Measurements from ENCODE around the gene ANGPTL4.

ANGPTL4 gene

DNA sequence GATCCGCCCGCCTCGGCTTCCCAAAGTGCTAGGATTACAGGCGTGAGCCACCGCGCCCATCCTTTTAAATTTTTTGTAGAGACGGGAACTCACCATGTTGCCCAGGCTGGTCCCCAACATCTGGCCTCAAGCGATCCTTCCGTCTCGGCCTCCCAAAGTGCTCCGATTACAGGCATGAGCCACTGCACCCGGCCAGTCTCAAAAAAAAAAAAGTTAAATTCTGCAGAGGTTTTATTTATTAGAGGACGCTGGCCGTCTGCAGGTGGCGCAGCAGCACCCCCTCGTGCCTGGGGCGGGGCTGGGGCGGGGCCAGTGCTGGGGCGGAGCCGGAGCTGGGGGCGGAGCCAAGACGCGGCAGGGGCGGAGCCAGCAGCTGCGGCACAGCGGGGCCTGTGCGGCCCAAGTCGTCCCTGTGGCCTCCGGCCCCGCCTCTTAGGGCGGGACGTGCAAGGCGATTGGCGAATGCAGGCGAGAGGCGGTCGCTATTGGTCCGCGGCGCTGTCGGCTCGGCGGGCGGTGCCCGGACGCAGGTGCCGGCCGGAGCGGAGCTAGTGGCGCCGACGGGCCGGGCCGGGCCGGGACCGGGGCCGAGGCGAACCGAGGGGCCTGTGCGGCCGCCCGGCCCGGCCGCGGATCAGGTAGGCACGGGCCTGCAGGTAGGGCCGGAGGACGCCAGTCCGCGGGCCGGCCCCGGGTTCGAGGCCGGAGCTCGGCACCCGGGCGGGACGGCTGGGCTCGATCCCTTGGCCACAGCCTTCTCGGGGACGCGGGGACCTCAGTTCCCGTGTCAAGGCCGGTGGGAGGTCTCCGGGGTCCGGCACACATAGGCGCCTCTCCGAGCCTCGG, 49.1 kb downstream of the ANGPTL4 start, which contains the start of gene MARCHF2:
TSS of gene MARCHF2 (plus strand) at position 523 of the 846 bp plus-strand sequence. CDS start 8,536 bp downstream, outside the sequence.
- CTCF ChIA-PET = interaction anchor here (0.7 to 2.5 kb wide), 11 partner anchors 12 to 74 kb away, joined by 3 to 11 read pairs (median 3); no protein-coding TSS in a partner anchor
- 6% methylated on average over 78 of the region's 89 CpGs for WGBS (ENCODE audit: insufficient coverage)
- Histone ChIP-seq H3K27me3 (replicated peaks in 2 of 5; ENCODE audit: control insufficient read depth in 4 of 5, insufficient read depth in 5 of 5, low read length in 4 of 5) (no peaks in the 10 kb centered on the region), H3K4me3 (ENCODE audit: control insufficient read depth in 1 of 7, extremely low read depth in 1 of 7, insufficient read depth in 4 of 7, low read depth in 2 of 7, low read length in 6 of 7) (peak within 1 kb of the TSS; percentile 53 to 89 (median 79)), H3K36me3 (ENCODE audit: control insufficient read depth in 4 of 4, insufficient read depth in 4 of 4, low read length in 3 of 4) (no peaks in the 10 kb centered on the region), H3K9me3 (ENCODE audit: control extremely low read depth in 1 of 5, control insufficient read depth in 4 of 5, insufficient read depth in 2 of 5, low read depth in 1 of 5, low read length in 4 of 5) (no peaks in the 10 kb centered on the region), H3K27ac (ENCODE audit: insufficient read depth in 1 of 2, low read depth in 1 of 2, low read length in 2 of 2, poor library complexity in 1 of 2, severe bottlenecking in 2 of 2) (peak within 1 kb of the TSS in 1 of 2 experiments; percentile 70), H3K4me1 (ENCODE audit: control extremely low read depth in 1 of 4, control insufficient read depth in 4 of 4, insufficient read depth in 4 of 4, low read length in 3 of 4) (peaks cover 5 to 43% (median 39%) of the 10 kb centered on the region in 4 experiments)
- POLR2A ChIA-PET = interaction anchor here (0.6 to 2.8 kb wide), 4 partner anchors 22 to 168 kb away, joined by 3 to 13 read pairs (median 4); partner anchors contain the start of gene HNRNPM
- DNase-seq = peak; percentile 96 to 98 (median 97)

DNA sequence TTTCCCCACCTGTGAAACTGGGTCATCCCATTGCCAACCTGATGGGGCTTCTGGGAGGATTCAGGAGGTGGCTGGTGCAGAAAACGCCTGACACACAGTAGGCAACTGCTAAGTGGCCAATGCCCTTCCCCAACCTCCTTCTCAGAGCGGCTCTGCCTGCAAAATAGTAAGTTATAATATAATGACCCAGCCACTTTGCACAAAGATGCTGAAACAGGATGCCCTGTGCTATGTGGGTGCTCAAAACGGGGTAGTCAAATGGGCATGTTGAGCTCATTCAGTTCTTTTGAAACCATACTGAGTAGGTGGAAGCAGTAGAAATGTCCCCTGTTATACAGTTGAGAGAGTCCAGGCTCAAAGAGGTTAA, 49.7 kb downstream of the ANGPTL4 start:
- ChIA-PET CTCF (interaction anchor here (0.7 to 2.5 kb wide), 10 partner anchors 12 to 73 kb away, joined by 3 to 11 read pairs (median 3); no protein-coding TSS in a partner anchor), POLR2A (interaction anchor here (1.4 to 2.8 kb wide), 2 partner anchors 23 to 31 kb away, joined by 4 to 13 read pairs; partner anchors contain the start of gene HNRNPM)
- H3K27ac ChIP-seq (ENCODE audit: insufficient read depth in 1 of 2, low read depth in 1 of 2, low read length in 2 of 2, poor library complexity in 1 of 2, severe bottlenecking in 2 of 2) = peak overlapping the region in 1 of 2 experiments; percentile 70
- no peak for DNase-seq
- H3K4me3 ChIP-seq (ENCODE audit: control insufficient read depth in 1 of 7, extremely low read depth in 1 of 7, insufficient read depth in 4 of 7, low read depth in 2 of 7, low read length in 6 of 7) = peak overlapping the region; percentile 53 to 89 (median 79)
- H3K36me3 ChIP-seq (ENCODE audit: control insufficient read depth in 4 of 4, insufficient read depth in 4 of 4, low read length in 3 of 4) = no peaks in the 10 kb centered on the region
- WGBS (ENCODE audit: insufficient coverage) = 0% methylated on average over 1 of the region's 3 CpGs
- no peaks in the 10 kb centered on the region for H3K9me3 ChIP-seq (ENCODE audit: control extremely low read depth in 1 of 5, control insufficient read depth in 4 of 5, insufficient read depth in 2 of 5, low read depth in 1 of 5, low read length in 4 of 5)
- H3K4me1 ChIP-seq (ENCODE audit: control extremely low read depth in 1 of 4, control insufficient read depth in 4 of 4, insufficient read depth in 4 of 4, low read length in 3 of 4) = peaks cover 7 to 49% (median 45%) of the 10 kb centered on the region in 4 experiments
- no peaks in the 10 kb centered on the region for H3K27me3 ChIP-seq (replicated peaks in 2 of 5; ENCODE audit: control insufficient read depth in 4 of 5, insufficient read depth in 5 of 5, low read length in 4 of 5)

DNA sequence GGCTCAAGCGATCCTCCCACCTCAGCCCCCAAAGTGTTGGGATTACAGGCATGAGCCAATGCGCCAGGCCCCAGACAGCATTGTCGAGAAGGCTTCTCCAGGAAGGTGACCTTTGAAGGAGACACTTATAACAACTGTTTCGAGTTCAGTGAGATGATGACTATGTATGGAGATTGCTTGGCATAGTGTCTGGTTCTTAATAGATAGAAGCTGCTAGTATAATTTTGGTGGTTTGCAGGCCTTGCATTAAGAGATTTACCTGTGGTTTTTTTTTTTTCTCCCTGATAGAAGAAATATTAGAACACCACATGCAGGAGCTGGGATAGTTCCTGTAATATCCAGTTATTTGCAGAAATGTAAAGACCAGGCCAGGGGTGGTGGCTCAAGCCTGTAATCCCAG, 52.8 kb downstream of the ANGPTL4 start:
- ChIA-PET CTCF (interaction anchor here (0.6 to 1.9 kb wide), 3 partner anchors 21 to 161 kb away, joined by 3 to 7 read pairs (median 3); no protein-coding TSS in a partner anchor), POLR2A (interaction anchor here (0.6 to 0.8 kb wide), 2 partner anchors 28 to 39 kb away, joined by 3 to 6 read pairs; partner anchors contain the start of gene HNRNPM)
- H3K27ac ChIP-seq (ENCODE audit: insufficient read depth in 1 of 2, low read depth in 1 of 2, low read length in 2 of 2, poor library complexity in 1 of 2, severe bottlenecking in 2 of 2) = no peak overlapping the region
- peaks cover 6 to 51% (median 45%) of the 10 kb centered on the region in 4 experiments for H3K4me1 ChIP-seq (ENCODE audit: control extremely low read depth in 1 of 4, control insufficient read depth in 4 of 4, insufficient read depth in 4 of 4, low read length in 3 of 4)
- H3K27me3 ChIP-seq (replicated peaks in 2 of 5; ENCODE audit: control insufficient read depth in 4 of 5, insufficient read depth in 5 of 5, low read length in 4 of 5) = no peaks in the 10 kb centered on the region
- WGBS (ENCODE audit: insufficient coverage) = 95% methylated on average over 3 of the region's 4 CpGs
- no peaks in the 10 kb centered on the region for H3K9me3 ChIP-seq (ENCODE audit: control extremely low read depth in 1 of 5, control insufficient read depth in 4 of 5, insufficient read depth in 2 of 5, low read depth in 1 of 5, low read length in 4 of 5)
- no peak for DNase-seq
- peaks cover 0 to 4% (median 0%) of the 10 kb centered on the region in 4 experiments for H3K36me3 ChIP-seq (ENCODE audit: control insufficient read depth in 4 of 4, insufficient read depth in 4 of 4, low read length in 3 of 4)
- no peak overlapping the region for H3K4me3 ChIP-seq (ENCODE audit: control insufficient read depth in 1 of 7, extremely low read depth in 1 of 7, insufficient read depth in 4 of 7, low read depth in 2 of 7, low read length in 6 of 7)

DNA sequence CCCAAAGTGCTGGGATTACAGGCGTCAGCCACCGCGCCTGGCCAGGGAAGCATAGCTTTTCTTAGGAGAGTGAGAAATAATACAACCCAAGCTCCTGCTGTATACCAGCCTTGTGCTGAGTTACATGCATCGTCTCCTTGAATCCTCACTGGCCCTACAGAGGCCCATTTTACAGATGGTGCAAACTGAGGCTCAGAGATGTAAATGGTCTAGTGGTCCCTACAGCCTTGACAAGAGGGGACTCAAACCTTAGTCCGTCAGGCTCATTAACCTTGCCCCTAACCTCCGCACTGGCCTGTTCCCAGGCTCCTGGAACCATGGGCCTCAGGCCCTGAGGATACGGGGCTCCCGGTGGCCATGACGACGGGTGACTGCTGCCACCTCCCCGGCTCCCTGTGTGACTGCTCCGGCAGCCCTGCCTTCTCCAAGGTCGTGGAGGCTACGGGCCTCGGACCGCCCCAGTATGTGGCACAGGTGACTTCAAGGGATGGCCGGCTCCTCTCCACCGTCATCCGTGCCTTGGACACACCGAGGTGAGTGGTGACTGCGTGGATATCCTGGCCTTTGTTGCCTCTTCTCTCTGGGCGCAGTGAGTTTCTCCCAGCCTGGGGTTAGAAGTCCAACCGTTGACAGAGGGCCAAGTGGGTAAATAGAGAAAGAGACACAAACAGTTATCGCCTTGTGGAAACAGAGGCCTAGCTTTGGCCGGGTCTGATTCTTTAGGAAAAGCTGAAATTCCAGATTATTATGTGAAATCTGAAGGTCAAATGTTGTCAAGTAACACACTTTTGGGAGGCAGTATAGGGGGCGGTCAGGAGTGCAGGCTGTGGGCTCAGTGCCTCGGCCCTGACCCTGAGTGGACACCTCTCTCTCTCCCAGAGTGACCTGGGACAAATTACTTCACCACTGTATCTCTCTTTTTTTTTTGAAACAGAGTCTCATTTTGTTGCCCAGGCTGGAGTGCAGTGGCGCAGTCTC, 57.8 kb downstream of the ANGPTL4 start:
- DNase-seq = no peak
- Histone ChIP-seq H3K4me3 (ENCODE audit: control insufficient read depth in 1 of 7, extremely low read depth in 1 of 7, insufficient read depth in 4 of 7, low read depth in 2 of 7, low read length in 6 of 7) (no peak overlapping the region), H3K9me3 (ENCODE audit: control extremely low read depth in 1 of 5, control insufficient read depth in 4 of 5, insufficient read depth in 2 of 5, low read depth in 1 of 5, low read length in 4 of 5) (no peaks in the 10 kb centered on the region), H3K36me3 (ENCODE audit: control insufficient read depth in 4 of 4, insufficient read depth in 4 of 4, low read length in 3 of 4) (peaks cover 0 to 9% (median 2%) of the 10 kb centered on the region in 4 experiments), H3K27me3 (replicated peaks in 2 of 5; ENCODE audit: control insufficient read depth in 4 of 5, insufficient read depth in 5 of 5, low read length in 4 of 5) (no peaks in the 10 kb centered on the region), H3K4me1 (ENCODE audit: control extremely low read depth in 1 of 4, control insufficient read depth in 4 of 4, insufficient read depth in 4 of 4, low read length in 3 of 4) (peaks cover 3 to 35% (median 32%) of the 10 kb centered on the region in 4 experiments), H3K27ac (ENCODE audit: insufficient read depth in 1 of 2, low read depth in 1 of 2, low read length in 2 of 2, poor library complexity in 1 of 2, severe bottlenecking in 2 of 2) (no peak overlapping the region)
- CTCF ChIA-PET = interaction anchor here (1.6 to 2.1 kb wide), 2 partner anchors 34 to 66 kb away, joined by 4 to 5 read pairs; no protein-coding TSS in a partner anchor
- POLR2A ChIA-PET = interaction anchor here (0.7 kb wide), 1 partner anchor 54 kb away, joined by 3 read pairs; no protein-coding TSS in a partner anchor
- WGBS (ENCODE audit: insufficient coverage) = 97% methylated on average over 27 of the region's 28 CpGs

DNA sequence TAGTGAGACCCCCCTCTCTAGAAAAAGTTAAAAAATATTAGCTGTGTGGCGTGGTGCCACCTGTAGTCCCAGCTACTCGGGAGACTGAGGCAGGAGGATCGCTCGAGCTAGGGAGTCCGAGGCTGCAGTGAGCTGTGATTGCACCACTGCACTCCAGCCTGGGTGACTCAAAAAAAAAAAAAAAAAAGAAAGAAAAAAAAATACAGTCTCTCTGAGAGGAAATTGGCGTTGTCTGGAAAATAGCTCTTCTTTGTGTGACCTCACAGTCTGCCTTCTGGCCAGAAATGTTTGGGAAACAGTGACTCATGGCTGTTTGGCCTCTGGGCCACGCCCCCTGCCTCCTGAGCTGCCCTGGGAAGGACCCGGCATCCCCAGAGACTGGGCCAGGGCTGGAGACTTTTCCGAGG, 59.9 kb downstream of the ANGPTL4 start:
- Histone ChIP-seq H3K27me3 (replicated peaks in 2 of 5; ENCODE audit: control insufficient read depth in 4 of 5, insufficient read depth in 5 of 5, low read length in 4 of 5) (no peaks in the 10 kb centered on the region), H3K27ac (ENCODE audit: insufficient read depth in 1 of 2, low read depth in 1 of 2, low read length in 2 of 2, poor library complexity in 1 of 2, severe bottlenecking in 2 of 2) (peak overlapping the region in 1 of 2 experiments; percentile 61), H3K36me3 (ENCODE audit: control insufficient read depth in 4 of 4, insufficient read depth in 4 of 4, low read length in 3 of 4) (peaks cover 0 to 10% (median 4%) of the 10 kb centered on the region in 4 experiments), H3K4me1 (ENCODE audit: control extremely low read depth in 1 of 4, control insufficient read depth in 4 of 4, insufficient read depth in 4 of 4, low read length in 3 of 4) (peaks cover 0 to 17% (median 14%) of the 10 kb centered on the region in 4 experiments), H3K4me3 (ENCODE audit: control insufficient read depth in 1 of 7, extremely low read depth in 1 of 7, insufficient read depth in 4 of 7, low read depth in 2 of 7, low read length in 6 of 7) (peak overlapping the region in 1 of 7 experiments; percentile 42), H3K9me3 (ENCODE audit: control extremely low read depth in 1 of 5, control insufficient read depth in 4 of 5, insufficient read depth in 2 of 5, low read depth in 1 of 5, low read length in 4 of 5) (no peaks in the 10 kb centered on the region)
- peak in 2 of 3 donors; percentile 65 to 66 for DNase-seq
- ChIA-PET CTCF (interaction anchor here (1.4 to 2.0 kb wide), 5 partner anchors 9 to 34 kb away, joined by 3 to 9 read pairs (median 4); partner anchors contain the start of gene HNRNPM), POLR2A (no interaction called here)
- WGBS (ENCODE audit: insufficient coverage) = 80% methylated on average over 9 of the region's 9 CpGs

All from common myeloid progenitor, CD34-positive (primary cell).